Activated T-helper 17 cell treated with anti-CD3 and anti-CD28 coated beads, Interleukin-2, amount 50 U/mL, for 72 hours (primary cell): ENCODE data around the gene GRPEL1. TPM values are rescaled to one million over a fixed set of nuclear protein-coding genes. Genes with fewer than 3 reads are reported as not detected.

Experiments
- ATAC-seq: fragments of 150-1000 bp; cut with Tn5 transposase; replicated peaks from 2 replicates; pipeline ENCODE4 v1.10.0; 2021; ENCODE audit warnings: mild to moderate bottlenecking, moderate library complexity
- H3K27ac Mint-ChIP-seq: one replicate; pipeline ENCODE4 v1.8.0; 2022; ENCODE audit warnings: mixed read lengths
- H3K27me3 Mint-ChIP-seq: one replicate; pipeline ENCODE4 v1.8.0; 2022; ENCODE audit warnings: mixed read lengths
- H3K36me3 Mint-ChIP-seq: one replicate; pipeline ENCODE4 v1.8.0; 2022; ENCODE audit warnings: low read depth, mild to moderate bottlenecking, mixed read lengths
- H3K4me1 Mint-ChIP-seq: one replicate; pipeline ENCODE4 v1.8.0; 2022; ENCODE audit warnings: mixed read lengths
- H3K4me3 Mint-ChIP-seq: one replicate; pipeline ENCODE4 v1.8.0; 2022; ENCODE audit warnings: mild to moderate bottlenecking, mixed read lengths
- H3K9me3 Mint-ChIP-seq: one replicate; pipeline ENCODE4 v1.8.0; 2022; ENCODE audit warnings: mixed read lengths
- total RNA-seq, 2 donors: library from RNA; stranded (reverse); gene quantifications; one replicate each; pipeline ENCODE4 v1.2.3, GENCODE V29; 2022

GRPEL1 gene
- total RNA-seq, 2 donors from 2014 or later: 56.3 to 92.5 TPM

- Mint-ChIP-seq H3K4me3 (no peak overlapping the region), H3K4me1 (peaks cover 16% of the 10 kb centered on the region), H3K36me3 (peaks cover 99% of the 10 kb centered on the region), H3K27ac (no peak overlapping the region), H3K9me3 (no peaks in the 10 kb centered on the region), H3K27me3 (no peaks in the 10 kb centered on the region)
- ATAC-seq: no peak
Observed at GRCh38 chr4:7062816-7063215, 5.0 kb downstream of the GRPEL1 start.

- H3K4me3 Mint-ChIP-seq: no peak overlapping the region
- peaks cover 16% of the 10 kb centered on the region for H3K4me1 Mint-ChIP-seq
- H3K36me3 Mint-ChIP-seq: peaks cover 95% of the 10 kb centered on the region
- H3K27ac Mint-ChIP-seq: no peak overlapping the region
- ATAC-seq: no peak
- no peaks in the 10 kb centered on the region for H3K9me3 Mint-ChIP-seq
- no peaks in the 10 kb centered on the region for H3K27me3 Mint-ChIP-seq
Observed at GRCh38 chr4:7061815-7062214, 6.0 kb downstream of the GRPEL1 start.

DNA sequence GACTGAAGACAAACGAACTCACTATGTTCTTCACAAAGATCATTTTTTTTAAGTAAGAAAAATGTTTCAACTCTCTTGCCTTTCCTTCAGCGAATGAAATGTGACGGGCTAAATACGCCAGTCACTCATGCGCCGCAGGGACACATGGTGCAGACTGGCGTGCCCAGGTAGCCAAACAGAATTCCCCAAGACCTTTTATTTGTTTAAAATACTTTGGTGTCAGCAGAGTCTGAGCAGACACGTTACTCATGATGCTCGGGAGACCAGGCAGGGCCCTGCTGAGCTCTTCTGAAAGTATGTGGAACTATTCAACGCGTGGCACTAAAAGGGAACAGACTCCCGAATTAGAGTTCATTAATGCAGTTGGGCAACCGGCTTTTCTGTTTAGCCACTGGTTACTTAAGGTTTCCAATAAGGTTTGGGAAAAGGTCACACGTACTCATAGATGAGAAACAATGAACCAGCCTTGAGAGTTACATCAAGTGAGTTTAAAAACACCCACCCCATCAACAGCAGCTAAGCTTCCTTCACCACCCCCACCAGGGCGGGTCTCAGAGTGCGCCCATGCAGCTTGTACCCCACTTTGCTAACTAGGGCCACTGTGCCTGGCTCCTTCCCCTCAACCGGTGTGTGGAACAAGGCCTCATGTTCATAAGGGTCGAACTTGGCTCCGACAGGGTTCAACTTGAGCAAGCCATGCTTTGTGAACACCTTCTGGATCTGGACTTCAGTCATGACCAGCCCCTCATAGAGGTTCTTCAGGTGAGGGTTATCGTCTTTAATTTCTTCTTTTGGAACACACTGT lies 7.3 kb downstream of the GRPEL1 start:
- Mint-ChIP-seq H3K36me3 (peaks cover 92% of the 10 kb centered on the region), H3K4me1 (peaks cover 14% of the 10 kb centered on the region), H3K27ac (no peak overlapping the region), H3K27me3 (no peaks in the 10 kb centered on the region), H3K4me3 (no peak overlapping the region), H3K9me3 (no peaks in the 10 kb centered on the region)
- no peak for ATAC-seq

- Mint-ChIP-seq H3K36me3 (peaks cover 92% of the 10 kb centered on the region), H3K9me3 (no peaks in the 10 kb centered on the region), H3K4me1 (peaks cover 11% of the 10 kb centered on the region), H3K4me3 (no peak overlapping the region), H3K27me3 (no peaks in the 10 kb centered on the region), H3K27ac (no peak overlapping the region)
- ATAC-seq: no peak
Observed at GRCh38 chr4:7059662-7060061, 8.2 kb downstream of the GRPEL1 start.

- H3K9me3 Mint-ChIP-seq: no peaks in the 10 kb centered on the region
- ATAC-seq: no peak
- no peaks in the 10 kb centered on the region for H3K27me3 Mint-ChIP-seq
- no peak overlapping the region for H3K27ac Mint-ChIP-seq
- no peak overlapping the region for H3K4me3 Mint-ChIP-seq
- H3K36me3 Mint-ChIP-seq: peaks cover 92% of the 10 kb centered on the region
- peaks cover 14% of the 10 kb centered on the region for H3K4me1 Mint-ChIP-seq
Observed at GRCh38 chr4:7058792-7059191, 9.1 kb downstream of the GRPEL1 start.

GRCh38 chr4:7055990-7056325 lies 11.9 kb downstream of the GRPEL1 start:
- no peak overlapping the region for H3K27ac Mint-ChIP-seq
- H3K36me3 Mint-ChIP-seq: peaks cover 66% of the 10 kb centered on the region
- no peak overlapping the region for H3K4me3 Mint-ChIP-seq
- no peak for ATAC-seq
- H3K27me3 Mint-ChIP-seq: no peaks in the 10 kb centered on the region
- no peaks in the 10 kb centered on the region for H3K9me3 Mint-ChIP-seq
- peaks cover 11% of the 10 kb centered on the region for H3K4me1 Mint-ChIP-seq

DNA sequence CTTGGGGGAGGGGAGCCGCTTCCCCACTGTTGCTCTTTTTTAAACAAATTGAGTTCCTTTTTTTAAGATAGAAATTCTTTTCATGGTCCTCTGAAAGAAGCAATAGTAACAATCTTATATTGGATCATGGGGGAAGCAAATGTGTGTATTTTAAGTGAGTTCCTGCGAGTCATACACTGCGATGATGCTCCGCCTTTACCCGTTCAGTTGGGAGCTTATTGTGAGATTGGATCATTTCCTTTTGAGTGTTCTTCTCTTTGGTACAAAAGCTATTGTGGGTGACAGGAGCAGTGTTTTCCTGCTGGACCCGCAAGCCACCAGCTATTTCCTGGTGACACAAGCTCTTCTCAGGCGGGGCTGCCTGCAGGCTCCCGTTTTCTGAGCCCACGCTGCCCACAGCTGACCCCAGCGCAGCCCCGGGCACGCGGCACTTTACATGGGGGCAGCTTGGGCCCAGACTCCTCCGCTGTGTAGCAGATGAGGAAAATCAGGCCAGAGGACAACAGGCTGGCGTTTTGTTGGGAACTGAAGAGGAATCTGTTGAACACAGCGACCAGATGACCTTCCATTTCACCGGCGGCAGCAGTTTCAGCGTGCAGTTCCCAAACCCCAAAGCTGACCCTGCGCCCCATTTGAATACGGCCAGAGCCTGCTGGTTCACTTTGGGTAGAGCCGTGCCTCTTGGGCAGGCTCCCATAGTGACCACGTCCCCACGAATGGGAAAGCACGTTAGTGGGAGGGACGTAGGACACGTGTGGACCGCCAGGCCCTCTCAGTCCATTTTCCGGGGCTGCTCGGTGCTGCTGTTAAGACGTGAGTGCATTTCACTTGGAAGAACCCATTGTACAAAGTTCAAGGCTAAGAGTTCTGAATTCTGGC lies 12.5 kb downstream of the GRPEL1 start:
- ATAC-seq: no peak
- H3K27me3 Mint-ChIP-seq: no peaks in the 10 kb centered on the region
- H3K4me3 Mint-ChIP-seq: no peak overlapping the region
- H3K4me1 Mint-ChIP-seq: peaks cover 11% of the 10 kb centered on the region
- H3K36me3 Mint-ChIP-seq: peaks cover 60% of the 10 kb centered on the region
- H3K27ac Mint-ChIP-seq: no peak overlapping the region
- no peaks in the 10 kb centered on the region for H3K9me3 Mint-ChIP-seq

- ATAC-seq: no peak
Observed at GRCh38 chr4:7054106-7054880, 13.6 kb downstream of the GRPEL1 start.

GRCh38 chr4:7052923-7053715 lies 14.7 kb downstream of the GRPEL1 start:
- peak overlapping the region; percentile 70 for H3K27ac Mint-ChIP-seq
- no peaks in the 10 kb centered on the region for H3K9me3 Mint-ChIP-seq
- peaks cover 7% of the 10 kb centered on the region for H3K4me1 Mint-ChIP-seq
- no peak overlapping the region for H3K4me3 Mint-ChIP-seq
- H3K36me3 Mint-ChIP-seq: peaks cover 38% of the 10 kb centered on the region
- peak; percentile 35 for ATAC-seq
- H3K27me3 Mint-ChIP-seq: no peaks in the 10 kb centered on the region

More at GRCh38 chr4:7054106-7054880, 13.6 kb downstream of the GRPEL1 start:
- H3K36me3 Mint-ChIP-seq: peaks cover 49% of the 10 kb centered on the region
- H3K9me3 Mint-ChIP-seq: no peaks in the 10 kb centered on the region
- peaks cover 11% of the 10 kb centered on the region for H3K4me1 Mint-ChIP-seq
- no peaks in the 10 kb centered on the region for H3K27me3 Mint-ChIP-seq
- H3K27ac Mint-ChIP-seq: peak overlapping the region; percentile 70
- H3K4me3 Mint-ChIP-seq: no peak overlapping the region

- no peak overlapping the region for H3K4me3 Mint-ChIP-seq
- peak overlapping the region; percentile 70 for H3K27ac Mint-ChIP-seq
- H3K27me3 Mint-ChIP-seq: no peaks in the 10 kb centered on the region
- ATAC-seq: no peak
- no peaks in the 10 kb centered on the region for H3K9me3 Mint-ChIP-seq
- peaks cover 30% of the 10 kb centered on the region for H3K36me3 Mint-ChIP-seq
- H3K4me1 Mint-ChIP-seq: peaks cover 9% of the 10 kb centered on the region
Observed at GRCh38 chr4:7052313-7052712, 15.6 kb downstream of the GRPEL1 start.

GRCh38 chr4:7051905-7052304 lies 16.0 kb downstream of the GRPEL1 start:
- no peak for ATAC-seq
- no peaks in the 10 kb centered on the region for H3K9me3 Mint-ChIP-seq
- peaks cover 29% of the 10 kb centered on the region for H3K36me3 Mint-ChIP-seq
- H3K4me1 Mint-ChIP-seq: peaks cover 13% of the 10 kb centered on the region
- no peaks in the 10 kb centered on the region for H3K27me3 Mint-ChIP-seq
- H3K27ac Mint-ChIP-seq: no peak overlapping the region
- H3K4me3 Mint-ChIP-seq: no peak overlapping the region

- Mint-ChIP-seq H3K27me3 (no peaks in the 10 kb centered on the region), H3K36me3 (peaks cover 26% of the 10 kb centered on the region), H3K9me3 (no peaks in the 10 kb centered on the region), H3K4me1 (peaks cover 20% of the 10 kb centered on the region), H3K27ac (no peak overlapping the region), H3K4me3 (no peak overlapping the region)
- ATAC-seq: no peak
Observed at GRCh38 chr4:7051144-7051495, 16.7 kb downstream of the GRPEL1 start.

DNA sequence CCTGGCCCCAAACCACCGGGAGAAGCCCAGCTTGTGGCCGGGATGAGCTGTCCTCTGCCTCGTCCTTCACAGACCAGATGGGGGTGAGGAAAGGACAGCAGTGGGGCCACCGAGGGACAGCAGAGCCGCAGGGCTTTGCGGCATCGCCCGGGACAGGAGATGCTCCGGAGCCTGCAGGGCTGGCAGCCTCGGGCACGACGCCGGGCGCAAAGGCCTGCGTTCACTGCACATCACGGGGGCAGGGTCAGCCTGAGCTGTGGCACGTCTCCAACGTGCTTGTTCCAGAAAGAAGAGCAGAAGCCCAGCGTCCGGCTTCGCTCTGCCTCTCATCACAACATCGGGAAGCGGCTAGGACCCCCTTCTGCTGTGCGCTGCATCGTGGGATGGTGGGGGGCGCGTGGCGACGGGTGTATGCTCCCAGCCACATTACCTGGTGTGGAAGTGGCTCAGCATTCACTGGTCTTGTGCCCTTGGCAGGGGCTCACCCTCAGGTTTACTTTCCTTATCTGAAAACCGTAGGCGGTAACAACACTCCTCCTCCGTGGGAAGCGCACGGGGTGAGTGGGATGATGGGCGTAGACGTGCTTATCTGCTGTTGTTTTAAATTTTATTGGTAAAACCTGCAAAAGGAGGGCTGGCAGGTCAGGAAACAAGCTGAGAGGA lies 17.3 kb downstream of the GRPEL1 start:
- Mint-ChIP-seq H3K4me1 (peaks cover 22% of the 10 kb centered on the region), H3K27ac (peak overlapping the region; percentile 66), H3K9me3 (no peaks in the 10 kb centered on the region), H3K4me3 (no peak overlapping the region), H3K36me3 (peaks cover 21% of the 10 kb centered on the region), H3K27me3 (no peaks in the 10 kb centered on the region)
- no peak for ATAC-seq
